PFSK-1 (cell line): ENCODE results near the gene TRIM47.

Experiments used
- FOXP2 ChIP-seq: optimal IDR thresholded peaks from 2 replicates; pipeline ENCODE3; 2011; ENCODE audit warnings: borderline replicate concordance, control low read depth, inconsistent platforms; ENCODE audit not compliant: insufficient read depth; ENCODE audit errors: extremely low read length, extremely low read depth
- POLR2AphosphoS5 ChIP-seq: IDR thresholded peaks from 2 replicates; pipeline ENCODE4 v1.6.1; 2012; ENCODE audit warnings: low read depth, mild to moderate bottlenecking, control low read depth, low read length, moderate library complexity
- SIN3A ChIP-seq: IDR thresholded peaks from 2 replicates; pipeline ENCODE4 v1.6.1; 2012; ENCODE audit warnings: mild to moderate bottlenecking, low read length, moderate library complexity, borderline replicate concordance; ENCODE audit not compliant: insufficient read depth
- TAF1 ChIP-seq: IDR thresholded peaks from 2 replicates; pipeline ENCODE4 v1.6.1; 2012; ENCODE audit warnings: low read length, control low read depth, borderline replicate concordance; ENCODE audit not compliant: insufficient read depth
- TF ChIP-seq, protein P1 (sequence below), 2 experiments: IDR thresholded peaks; 2 replicates each; pipeline versions ENCODE4 v1.6.1 to v1.8.0; 2011 to 2012; ENCODE audit warnings: low read depth in 2 of 2, low read length in 2 of 2, control low read depth in 1 of 2, inconsistent platforms in 1 of 2, mild to moderate bottlenecking in 1 of 2, moderate library complexity in 1 of 2; ENCODE audit not compliant: insufficient read depth in 1 of 2

TRIM47 gene

DNA sequence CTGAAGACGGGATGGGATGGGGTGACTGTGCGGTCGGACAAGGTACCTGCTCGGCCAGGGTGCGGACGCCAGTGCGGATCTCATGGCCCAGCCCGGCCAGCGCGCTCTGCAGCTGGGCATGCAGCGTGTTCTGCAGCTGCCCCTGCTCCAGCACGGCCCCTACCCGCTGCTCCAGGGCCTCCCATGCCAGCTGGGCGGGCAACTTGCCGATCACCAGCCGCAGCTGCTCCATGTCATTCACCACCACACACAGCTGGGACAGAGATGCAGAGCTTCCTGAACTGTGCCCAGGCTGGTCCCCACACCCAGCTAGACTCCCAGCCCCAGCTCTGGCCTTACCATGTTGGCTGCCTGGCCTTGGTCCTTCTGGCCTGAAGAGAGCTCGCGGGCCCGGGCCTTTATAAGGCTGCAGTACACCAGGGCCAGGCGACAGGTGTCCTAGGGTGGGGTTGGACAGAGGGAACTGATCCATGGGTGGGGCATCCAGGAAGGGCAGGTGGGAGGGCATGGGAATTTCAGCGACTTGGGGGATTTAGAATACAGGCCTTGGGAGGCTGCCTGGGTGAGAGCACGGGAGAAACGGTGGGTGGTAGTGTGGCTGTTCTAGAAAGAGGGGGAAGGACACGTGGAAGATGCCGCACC is 44.0 kb downstream of the TRIM47 start:
- TF ChIP-seq FOXP2 (no peak), TAF1 (no peak)

DNA sequence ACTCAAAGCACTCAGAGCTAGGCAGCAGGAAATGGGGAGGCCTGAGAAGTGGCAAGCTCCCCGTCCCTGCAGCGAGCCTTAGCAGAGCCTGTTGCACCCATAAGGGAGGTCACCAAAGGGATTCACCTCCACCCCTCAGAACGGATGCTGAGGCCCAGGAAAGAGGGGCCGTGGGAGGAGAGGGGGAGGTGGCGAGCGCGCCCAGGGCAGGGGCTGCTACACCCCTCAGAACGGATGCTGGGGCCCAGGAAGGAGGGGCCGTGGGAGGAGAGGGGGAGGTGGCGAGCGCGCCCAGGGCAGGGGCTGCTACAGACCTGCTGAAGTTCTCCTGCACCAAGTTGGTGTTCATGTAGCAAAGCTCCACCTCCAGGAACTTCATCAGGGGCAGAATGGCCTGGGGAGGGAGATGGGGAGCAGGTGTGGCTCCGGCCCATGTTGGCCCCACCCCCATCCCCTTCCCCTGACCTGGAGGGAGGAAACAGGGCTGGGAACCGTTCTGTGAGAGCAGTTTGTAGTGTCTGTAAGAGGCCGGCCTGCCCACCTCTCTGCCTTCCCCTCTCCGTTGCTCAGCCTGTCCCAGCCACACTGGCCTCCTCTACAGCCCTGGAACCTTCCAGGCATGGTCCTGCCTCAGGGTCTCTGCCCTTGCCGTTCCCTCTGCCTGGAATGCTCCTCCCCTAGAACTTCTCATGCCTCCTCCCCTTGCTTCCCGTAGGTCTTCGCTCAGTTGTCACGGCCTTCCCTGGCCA is 45.6 kb downstream of the TRIM47 start:
- peak; percentile 49 for TF ChIP-seq POLR2AphosphoS5
- TF ChIP-seq, protein P1, sequence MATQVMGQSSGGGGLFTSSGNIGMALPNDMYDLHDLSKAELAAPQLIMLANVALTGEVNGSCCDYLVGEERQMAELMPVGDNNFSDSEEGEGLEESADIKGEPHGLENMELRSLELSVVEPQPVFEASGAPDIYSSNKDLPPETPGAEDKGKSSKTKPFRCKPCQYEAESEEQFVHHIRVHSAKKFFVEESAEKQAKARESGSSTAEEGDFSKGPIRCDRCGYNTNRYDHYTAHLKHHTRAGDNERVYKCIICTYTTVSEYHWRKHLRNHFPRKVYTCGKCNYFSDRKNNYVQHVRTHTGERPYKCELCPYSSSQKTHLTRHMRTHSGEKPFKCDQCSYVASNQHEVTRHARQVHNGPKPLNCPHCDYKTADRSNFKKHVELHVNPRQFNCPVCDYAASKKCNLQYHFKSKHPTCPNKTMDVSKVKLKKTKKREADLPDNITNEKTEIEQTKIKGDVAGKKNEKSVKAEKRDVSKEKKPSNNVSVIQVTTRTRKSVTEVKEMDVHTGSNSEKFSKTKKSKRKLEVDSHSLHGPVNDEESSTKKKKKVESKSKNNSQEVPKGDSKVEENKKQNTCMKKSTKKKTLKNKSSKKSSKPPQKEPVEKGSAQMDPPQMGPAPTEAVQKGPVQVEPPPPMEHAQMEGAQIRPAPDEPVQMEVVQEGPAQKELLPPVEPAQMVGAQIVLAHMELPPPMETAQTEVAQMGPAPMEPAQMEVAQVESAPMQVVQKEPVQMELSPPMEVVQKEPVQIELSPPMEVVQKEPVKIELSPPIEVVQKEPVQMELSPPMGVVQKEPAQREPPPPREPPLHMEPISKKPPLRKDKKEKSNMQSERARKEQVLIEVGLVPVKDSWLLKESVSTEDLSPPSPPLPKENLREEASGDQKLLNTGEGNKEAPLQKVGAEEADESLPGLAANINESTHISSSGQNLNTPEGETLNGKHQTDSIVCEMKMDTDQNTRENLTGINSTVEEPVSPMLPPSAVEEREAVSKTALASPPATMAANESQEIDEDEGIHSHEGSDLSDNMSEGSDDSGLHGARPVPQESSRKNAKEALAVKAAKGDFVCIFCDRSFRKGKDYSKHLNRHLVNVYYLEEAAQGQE (IDR thresholded peaks at IDR 0.05; ENCODE audit: insufficient read depth in 1 of 2, low read depth in 2 of 2, low read length in 2 of 2), result no peak

DNA sequence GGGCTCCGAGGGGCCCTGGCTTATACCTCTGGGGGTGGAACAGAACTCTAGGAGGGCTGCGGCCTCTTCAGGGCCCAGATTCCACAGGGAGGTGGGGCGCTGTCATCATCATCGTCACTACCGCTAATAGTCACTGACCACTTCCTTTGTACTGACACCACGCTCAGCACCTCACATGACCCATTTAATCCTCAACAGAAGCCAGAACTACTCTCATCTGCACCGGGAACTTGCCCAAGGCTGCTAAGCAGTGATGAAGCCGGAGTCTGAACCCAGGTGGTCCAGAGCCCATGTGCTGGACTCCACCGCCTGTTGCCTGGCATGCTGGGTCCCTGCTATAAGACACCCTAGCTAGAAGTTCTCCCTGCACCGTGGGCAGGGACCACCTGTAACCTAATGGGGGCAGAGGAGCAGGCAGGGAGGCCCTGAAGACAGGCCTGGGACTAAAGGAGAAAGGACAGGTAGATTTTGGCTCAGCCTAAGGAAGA is 46.2 kb downstream of the TRIM47 start:
- TF ChIP-seq SIN3A (no peak), POLR2AphosphoS5 (no peak), FOXP2 (no peak), TAF1 (no peak)
- TF ChIP-seq, protein P1 (IDR thresholded peaks at IDR 0.05; ENCODE audit: insufficient read depth in 1 of 2, low read depth in 2 of 2, low read length in 2 of 2), result no peak

DNA sequence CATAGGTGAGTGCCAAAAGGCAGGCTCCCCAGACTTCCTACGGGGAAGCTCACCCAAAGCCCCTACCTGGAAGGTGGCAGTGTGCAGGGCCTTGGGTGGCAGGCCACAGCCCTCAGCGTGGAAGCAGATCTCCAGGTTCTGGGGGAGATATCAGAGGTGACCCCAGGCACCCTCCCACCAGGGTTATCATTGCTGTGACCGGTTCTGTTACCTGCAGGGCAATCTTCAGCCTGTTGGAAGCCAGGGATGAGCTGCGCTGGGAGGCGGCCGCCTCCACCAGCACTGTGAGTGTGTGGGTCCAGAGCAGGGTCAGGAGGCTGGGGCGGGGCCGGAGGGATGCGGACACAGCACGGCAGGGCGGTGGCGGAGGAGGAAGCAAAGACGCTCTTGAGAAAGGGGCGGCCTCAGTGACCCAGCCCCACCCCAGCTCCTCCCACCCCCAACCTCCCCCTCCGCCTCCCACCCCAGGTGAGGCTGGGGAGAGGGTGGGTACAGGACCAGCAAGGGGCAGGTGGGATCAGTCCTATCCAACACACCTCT is 47.3 kb downstream of the TRIM47 start:
- TF ChIP-seq POLR2AphosphoS5, result no peak
- TF ChIP-seq, protein P1 (IDR thresholded peaks at IDR 0.05; ENCODE audit: insufficient read depth in 1 of 2, low read depth in 2 of 2, low read length in 2 of 2), result no peak

DNA sequence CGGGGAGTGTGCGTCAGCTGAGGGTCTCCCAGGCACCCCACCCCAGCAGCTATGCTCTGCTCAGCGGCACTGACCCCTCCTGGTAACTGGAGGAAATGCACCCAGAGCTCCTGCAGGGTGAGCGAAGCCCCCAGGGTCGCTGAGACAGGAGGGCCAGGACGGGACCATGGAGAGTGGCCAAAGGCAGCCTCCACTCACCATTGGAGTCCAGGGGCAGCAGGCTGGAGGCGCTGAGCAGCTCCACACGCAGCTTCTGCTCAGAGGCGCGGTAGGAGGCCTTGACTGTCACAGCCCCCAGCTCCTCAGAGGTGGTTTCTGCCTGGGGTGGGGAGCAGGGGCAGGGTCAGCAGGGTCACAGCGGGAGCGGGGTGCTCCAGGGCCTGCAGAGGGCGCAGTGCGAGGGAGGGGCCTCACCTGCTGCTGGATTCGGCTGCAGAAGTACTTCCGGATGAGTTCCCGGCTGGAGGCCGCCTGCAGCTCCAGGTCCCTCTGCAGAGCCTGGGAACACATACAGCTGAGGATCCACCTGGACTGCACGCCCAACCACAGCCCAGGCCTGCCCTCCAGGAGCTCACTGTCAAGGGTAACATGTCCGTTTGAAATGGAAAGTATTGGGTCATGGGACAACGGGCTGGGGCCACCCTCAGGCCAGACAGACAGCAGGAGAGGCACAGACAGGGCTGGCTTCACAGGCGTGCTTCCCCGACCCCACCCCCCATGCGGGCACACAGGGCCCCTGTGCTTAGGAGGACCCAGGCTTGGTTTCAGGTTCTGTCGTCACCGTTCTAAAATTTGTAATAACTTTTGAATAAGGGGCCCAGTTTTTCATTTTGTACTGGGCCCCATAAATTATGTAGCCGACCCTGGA is 48.0 kb downstream of the TRIM47 start:
- TF ChIP-seq SIN3A (no peak), POLR2AphosphoS5 (no peak), FOXP2 (no peak), TAF1 (no peak)
- TF ChIP-seq, protein P1 (IDR thresholded peaks at IDR 0.05; ENCODE audit: insufficient read depth in 1 of 2, low read depth in 2 of 2, low read length in 2 of 2), result no peak
